Keratinocyte (primary cell): ENCODE data around the gene MRPL53.

Experiments
- CTCF ChIP-seq, 3 experiments: IDR thresholded peaks in 1 of 3; conservative IDR thresholded peaks in 1 of 3; optimal IDR thresholded peaks in 1 of 3; 2 replicates in 2 of 3; 3 replicates in 1 of 3; pipeline versions ENCODE3 to v1.5.1; 2011; ENCODE audit warnings: low read length in 3 of 3, mild to moderate bottlenecking in 3 of 3, moderate library complexity in 2 of 3, control low read depth in 1 of 3, inconsistent platforms in 1 of 3; ENCODE audit not compliant: insufficient read depth in 2 of 3; ENCODE audit errors: extremely low read depth in 1 of 3
- EZH2 ChIP-seq: IDR thresholded peaks from one replicate; pipeline ENCODE4 v1.6.1; 2012; ENCODE audit warnings: inconsistent platforms, mild to moderate bottlenecking, low read length, moderate library complexity

GRCh38 chr2:74447230-74447999 is 25.1 kb downstream of the MRPL53 start:
- TF ChIP-seq CTCF (optimal IDR thresholded peaks at IDR 0.05 in 1 of 3, IDR thresholded peaks at IDR 0.05 in 1 of 3, conservative IDR thresholded peaks at IDR 0.05 in 1 of 3; ENCODE audit: extremely low read depth in 1 of 3, insufficient read depth in 2 of 3, low read length in 3 of 3) (no peak), EZH2 (no peak)
